MM.1S (cell line): ENCODE data around the gene BABAM1.

Experiments
- DNase-seq: peaks from one replicate; pipeline ENCODE4 v3.0.0-alpha.2; 2015
- H2AFZ ChIP-seq: fragments of 300-600 bp; sonication (generic); 2 replicates; pipeline ENCODE4 v1.6.0; 2016; ENCODE audit warnings: antibody characterized with exemption, low read length
- H3F3A ChIP-seq: fragments of 300-600 bp; sonication (generic); 2 replicates; pipeline ENCODE4 v1.6.1; 2016; ENCODE audit warnings: mild to moderate bottlenecking, antibody characterized with exemption, low read length, moderate library complexity, mixed read lengths; ENCODE audit not compliant: insufficient read depth
- H3K27ac ChIP-seq: fragments of 300-600 bp; sonication (generic); 2 replicates; pipeline ENCODE4 v1.5.1; 2016; ENCODE audit warnings: mild to moderate bottlenecking, low read length
- H3K27me3 ChIP-seq: fragments of 300-600 bp; sonication (generic); replicated peaks from 2 replicates; pipeline ENCODE4 v1.6.0; 2016; ENCODE audit warnings: low read length; ENCODE audit not compliant: insufficient read depth
- H3K36me3 ChIP-seq: fragments of 300-600 bp; sonication (generic); replicated peaks from 2 replicates; pipeline ENCODE4 v1.6.1; 2016; ENCODE audit warnings: mild to moderate bottlenecking, low read length, mixed read lengths; ENCODE audit not compliant: insufficient read depth
- H3K4me1 ChIP-seq: fragments of 300-600 bp; sonication (generic); 2 replicates; pipeline ENCODE4 v1.6.1; 2016; ENCODE audit warnings: low read length, mixed read lengths
- H3K4me2 ChIP-seq: fragments of 300-600 bp; sonication (generic); 2 replicates; pipeline ENCODE4 v1.6.0; 2016; ENCODE audit warnings: low read depth, low read length
- H3K4me3 ChIP-seq: fragments of 300-600 bp; sonication (generic); 2 replicates; pipeline ENCODE4 v1.5.1; 2016; ENCODE audit warnings: low read length, mixed read lengths
- H3K79me2 ChIP-seq: fragments of 300-600 bp; sonication (generic); 2 replicates; pipeline ENCODE4 v1.6.1; 2016; ENCODE audit warnings: mixed run types, low read length, mixed read lengths
- H3K9ac ChIP-seq: fragments of 300-600 bp; sonication (generic); 2 replicates; pipeline ENCODE4 v1.6.1; 2016; ENCODE audit warnings: low read length, mixed read lengths
- H3K9me2 ChIP-seq: fragments of 300-600 bp; sonication (generic); replicated peaks from 2 replicates; pipeline ENCODE4 v1.6.1; 2016; ENCODE audit warnings: mild to moderate bottlenecking, low read length, mixed read lengths; ENCODE audit not compliant: insufficient read depth
- H3K9me3 ChIP-seq: fragments of 300-600 bp; sonication (generic); replicated peaks from 2 replicates; pipeline ENCODE4 v1.6.1; 2016; ENCODE audit warnings: mild to moderate bottlenecking, low read length, mixed read lengths; ENCODE audit not compliant: insufficient read depth
- H4K20me1 ChIP-seq: fragments of 300-600 bp; sonication (generic); 2 replicates; pipeline ENCODE4 v1.6.1; 2016; ENCODE audit warnings: mild to moderate bottlenecking, low read length, moderate library complexity, mixed read lengths; ENCODE audit not compliant: insufficient read depth
- CTCF ChIP-seq: fragments of 300-600 bp; sonication (generic); IDR thresholded peaks from 2 replicates; pipeline ENCODE4 v1.5.1; 2016; ENCODE audit warnings: antibody characterized with exemption, low read length, mixed read lengths
- EZH2 ChIP-seq: fragments of 300-600 bp; sonication (generic); optimal IDR thresholded peaks from 2 replicates; pipeline ENCODE3; 2017; ENCODE audit warnings: low read depth, mild to moderate bottlenecking, antibody characterized with exemption, low read length, mixed read lengths
- EZH2phosphoT487 ChIP-seq: fragments of 300-600 bp; sonication (generic); IDR thresholded peaks from 2 replicates; pipeline ENCODE4 v1.6.1; 2018; ENCODE audit warnings: antibody characterized with exemption, low read length

Gene BABAM1

GRCh38 chr19:17300992-17301619, 33.9 kb downstream of the BABAM1 start:
- no peak for TF ChIP-seq CTCF
- no peak for TF ChIP-seq EZH2
- no peak for TF ChIP-seq EZH2phosphoT487
- no peak overlapping the region for H2AFZ ChIP-seq
- H4K20me1 ChIP-seq = no peaks in the 10 kb centered on the region
- H3K9me2 ChIP-seq = no peaks in the 10 kb centered on the region
- no peak overlapping the region for H3K27ac ChIP-seq
- peaks cover 12% of the 10 kb centered on the region; the same call in 1 of the 2 replicates for H3F3A ChIP-seq
- peaks cover 17% of the 10 kb centered on the region for H3K4me1 ChIP-seq
- no peak overlapping the region for H3K4me2 ChIP-seq
- no peak overlapping the region for H3K4me3 ChIP-seq
- no peak overlapping the region for H3K9ac ChIP-seq
- H3K79me2 ChIP-seq = peaks cover under 1% of the 10 kb centered on the region
- no peaks in the 10 kb centered on the region for H3K36me3 ChIP-seq
- H3K9me3 ChIP-seq = no peaks in the 10 kb centered on the region
- H3K27me3 ChIP-seq = no peaks in the 10 kb centered on the region
- no peak for DNase-seq

- Histone ChIP-seq H3K9me3 (no peaks in the 10 kb centered on the region), H2AFZ (peak overlapping the region; percentile 87), H3K79me2 (peaks cover 15% of the 10 kb centered on the region), H3K4me3 (peak overlapping the region; percentile 77), H3K27ac (no peak overlapping the region), H3K4me1 (peaks cover 17% of the 10 kb centered on the region), H3K9ac (peak overlapping the region; percentile 72; the same call in 1 of the 2 replicates), H3K4me2 (peak overlapping the region; percentile 89), H3F3A (peaks cover 19% of the 10 kb centered on the region), H3K9me2 (no peaks in the 10 kb centered on the region), H3K36me3 (no peaks in the 10 kb centered on the region), H3K27me3 (no peaks in the 10 kb centered on the region), H4K20me1 (no peaks in the 10 kb centered on the region)
- no peak for DNase-seq
- no peak for TF ChIP-seq EZH2
- TF ChIP-seq EZH2phosphoT487 = no peak
- no peak for TF ChIP-seq CTCF
Observed at GRCh38 chr19:17302391-17303166, 35.3 kb downstream of the BABAM1 start.

- H3F3A ChIP-seq = peaks cover 24% of the 10 kb centered on the region
- H3K4me2 ChIP-seq = peak within 1 kb of the TSS; percentile 89
- TF ChIP-seq EZH2 (no peak), CTCF (peak; percentile 50)
- peak within 1 kb of the TSS; percentile 72; the same call in 1 of the 2 replicates for H3K9ac ChIP-seq
- DNase-seq = peak; percentile 96
- H3K27me3 ChIP-seq = no peaks in the 10 kb centered on the region
- H3K9me3 ChIP-seq = no peaks in the 10 kb centered on the region
- H3K9me2 ChIP-seq = no peaks in the 10 kb centered on the region
- no peaks in the 10 kb centered on the region for H3K36me3 ChIP-seq
- no peaks in the 10 kb centered on the region for H4K20me1 ChIP-seq
- peak within 1 kb of the TSS; percentile 77 for H3K4me3 ChIP-seq
- H3K79me2 ChIP-seq = peaks cover 20% of the 10 kb centered on the region
- peaks cover 17% of the 10 kb centered on the region for H3K4me1 ChIP-seq
- H2AFZ ChIP-seq = peak within 1 kb of the TSS; percentile 87
- H3K27ac ChIP-seq = no peak within 1 kb of the TSS
Observed at GRCh38 chr19:17303167-17303939, 36.1 kb downstream of the BABAM1 start, which contains the start of gene ABHD8. ABHD8 (minus strand) TSS chr19:17303425; CDS start chr19:17301616, 1,809 bp downstream.
